Midbrain (tissue), 1 donor: ENCODE measurements around the gene CST11.
"Not testable (repeated sequence)": the region's sequence is repeated elsewhere in the genome, so short reads cannot be mapped to it uniquely, and the experiment has no call there.

Experiments
- DNase-seq: peaks from one replicate; lab custom pipeline; 2025; lab: John Stamatoyannopoulos, UW

CST11 gene, protein sequence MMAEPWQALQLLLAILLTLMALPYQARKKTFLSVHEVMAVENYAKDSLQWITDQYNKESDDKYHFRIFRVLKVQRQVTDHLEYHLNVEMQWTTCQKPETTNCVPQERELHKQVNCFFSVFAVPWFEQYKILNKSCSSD

DNA sequence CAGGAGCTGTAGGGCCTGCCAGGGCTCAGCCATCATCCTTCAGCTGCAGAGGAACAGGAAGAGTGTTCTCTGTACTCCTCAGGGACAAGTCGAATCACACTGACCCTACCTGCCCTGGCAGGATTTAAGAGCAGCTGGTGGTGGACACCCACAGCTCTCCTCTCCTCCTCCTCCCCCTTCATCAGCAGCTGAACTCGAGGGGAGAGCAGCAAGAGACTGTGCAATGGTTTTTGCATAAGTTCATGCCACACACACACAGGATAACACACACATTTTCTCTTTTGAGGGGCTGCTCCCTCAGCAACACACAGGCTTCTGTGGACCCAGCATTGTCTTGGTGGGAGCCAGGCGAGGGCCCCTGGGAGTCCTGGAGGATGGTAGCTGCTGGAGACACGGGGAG lies at the start of gene CST11:
TSS of gene CST11 (minus strand) at position 101 of the 400 bp plus-strand sequence. CDS start at position 36, 65 bp downstream.
- no peak for DNase-seq

DNA sequence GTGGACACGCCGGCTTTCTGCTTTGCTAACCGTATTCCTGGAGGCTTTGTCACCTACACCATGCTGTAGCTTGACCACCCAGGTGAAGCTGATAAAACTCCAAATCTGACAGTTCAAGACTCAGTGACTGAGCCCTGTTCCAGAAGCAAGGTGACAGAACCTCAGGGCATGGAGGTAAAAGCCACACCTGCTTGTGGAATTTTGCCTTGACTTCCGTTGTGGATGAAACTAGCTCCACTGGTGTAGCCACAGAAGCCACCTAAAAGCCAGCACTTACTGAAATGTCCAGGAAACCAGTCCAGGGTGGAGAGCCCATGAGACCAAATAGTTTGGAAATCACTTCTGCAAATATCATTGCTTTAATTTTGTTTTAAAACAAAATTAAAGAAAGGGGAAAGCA lies 49.2 kb upstream of the CST11 start:
- DNase-seq: no peak

GRCh38 chr20:23497536-23497935 lies 44.9 kb upstream of the CST11 start:
- no peak for DNase-seq

DNA sequence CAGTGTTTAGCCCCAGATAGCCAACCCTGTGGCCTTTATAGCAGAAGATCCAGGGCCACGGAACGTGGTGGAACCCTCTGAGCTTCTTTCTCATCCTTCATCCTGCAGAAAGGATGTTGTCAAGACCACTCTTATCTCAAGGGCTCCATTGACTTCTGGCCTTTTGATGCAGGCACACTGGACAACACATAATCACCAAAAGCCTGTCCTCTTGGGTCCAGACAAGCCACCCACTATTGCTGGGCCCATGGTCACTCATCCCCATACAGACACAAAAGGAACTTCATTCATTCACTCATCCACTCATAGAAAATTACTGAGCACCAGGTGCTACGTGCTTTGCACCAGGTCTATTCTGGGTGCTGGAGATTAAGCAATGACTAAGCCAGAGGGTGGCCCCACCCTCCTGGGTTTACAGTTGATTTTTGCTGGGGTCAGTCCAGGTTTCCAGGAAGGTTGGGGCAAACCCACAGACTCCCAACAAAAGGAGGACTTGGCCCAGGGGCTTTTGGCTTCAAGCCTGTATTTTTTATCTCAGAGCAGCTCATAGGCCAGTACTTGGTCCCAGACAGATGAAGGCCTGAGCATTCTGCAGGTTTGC lies 40.6 kb upstream of the CST11 start:
- DNase-seq: no peak

DNA sequence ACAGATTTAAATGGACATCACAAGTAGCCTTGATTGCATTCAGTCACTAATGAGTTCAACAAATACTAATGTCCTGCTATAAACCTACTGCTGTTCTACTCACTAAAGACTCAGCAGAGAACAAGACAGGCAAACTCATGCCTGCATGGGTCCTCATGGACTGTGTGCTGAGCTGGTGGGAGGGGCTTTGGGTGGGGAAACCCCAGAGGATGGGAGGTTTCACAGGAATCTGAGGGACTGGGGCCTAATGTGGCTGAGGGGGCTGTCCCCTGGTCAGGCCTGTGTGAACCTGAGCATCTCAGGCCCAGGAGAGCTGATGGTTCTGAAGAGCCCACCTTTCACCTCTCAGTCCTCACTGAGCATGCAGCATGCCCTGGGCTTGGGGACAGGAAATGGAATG lies 39.6 kb upstream of the CST11 start:
- DNase-seq: no peak

DNA sequence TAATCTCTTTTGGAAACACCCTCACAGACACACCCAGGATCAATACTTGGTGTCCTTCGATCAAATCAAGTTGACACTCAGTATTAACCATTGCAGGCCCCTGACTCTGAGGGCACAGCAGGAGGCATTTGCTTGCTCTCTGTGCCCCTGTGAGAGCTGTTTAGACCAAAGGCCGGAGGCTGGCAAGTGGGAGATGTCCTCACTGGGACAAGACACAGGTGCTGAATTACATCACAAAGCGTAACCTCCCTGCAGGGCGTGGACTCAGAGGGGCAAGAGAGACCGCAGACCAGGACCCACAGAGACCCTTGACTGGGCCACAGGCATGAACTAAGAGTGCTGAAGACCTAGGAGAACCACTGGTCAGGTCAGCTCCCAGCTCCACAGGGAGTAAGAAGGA lies 38.1 kb upstream of the CST11 start, which contains the start of gene CST8:
TSS of gene CST8 (plus strand) at position 301 of the 400 bp plus-strand sequence. CDS start 551 bp downstream, outside the sequence.
- no peak for DNase-seq

GRCh38 chr20:23488996-23489395 lies 36.3 kb upstream of the CST11 start:
- DNase-seq: no peak

DNA sequence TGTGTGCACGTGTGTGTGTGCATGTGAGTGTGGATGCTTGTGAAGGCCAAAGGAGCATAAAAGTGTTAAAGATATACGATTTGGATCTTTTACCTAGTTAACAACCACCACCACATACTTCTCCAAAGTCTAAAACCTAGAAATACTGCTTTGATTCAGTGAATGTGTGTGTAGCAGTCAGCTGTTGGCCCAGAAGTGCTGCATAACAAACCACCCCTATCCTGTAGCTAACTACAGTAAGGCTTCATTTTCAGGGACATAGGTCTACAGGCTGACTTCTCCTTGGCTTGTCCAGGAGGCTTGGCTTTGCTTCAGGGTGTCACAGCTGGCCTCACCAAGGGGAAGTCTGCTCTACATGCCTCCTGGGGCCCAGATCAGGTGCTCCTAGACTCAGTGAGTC lies 35.8 kb upstream of the CST11 start:
- DNase-seq: no peak

DNA sequence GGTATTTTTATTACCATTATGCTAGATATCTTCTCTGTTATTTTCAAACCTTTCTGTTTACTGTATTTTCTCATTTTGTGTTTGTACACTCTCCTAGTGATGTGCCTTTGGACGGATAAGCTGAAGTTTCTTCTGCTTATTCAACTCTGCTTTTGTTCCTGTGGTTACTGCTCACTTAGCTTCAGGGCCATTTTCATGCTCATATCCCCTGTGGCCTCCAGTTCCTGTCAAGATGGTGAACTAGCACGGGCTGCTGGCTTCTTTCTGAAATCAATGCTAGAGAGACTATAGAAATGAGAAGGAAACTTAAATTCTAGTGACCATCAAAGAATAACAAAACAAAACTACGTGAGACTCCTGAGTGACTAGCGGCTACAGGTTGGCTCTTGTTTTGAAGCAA lies 31.4 kb upstream of the CST11 start:
- no peak for DNase-seq

- DNase-seq: no peak
Observed at GRCh38 chr20:23482138-23482537, 29.5 kb upstream of the CST11 start.

DNA sequence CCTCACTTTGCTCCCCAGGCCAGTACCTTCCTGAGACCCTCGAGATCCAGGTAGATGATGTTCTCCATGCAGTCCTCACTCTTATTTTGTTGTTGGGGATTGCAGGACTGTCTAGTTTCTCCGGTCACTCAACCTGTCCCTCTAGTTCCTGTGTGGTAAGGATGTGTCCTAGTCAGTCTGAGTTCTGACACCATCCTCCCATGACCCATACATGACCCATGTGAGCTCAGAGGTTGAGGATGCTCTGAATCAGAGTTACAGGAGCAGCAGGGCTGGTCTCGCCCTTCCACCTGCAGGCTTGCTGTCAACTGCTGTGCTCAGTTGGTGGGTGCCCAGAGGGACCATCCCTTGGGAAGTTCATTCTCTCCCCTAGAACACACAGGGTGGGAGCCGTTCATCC lies 26.4 kb upstream of the CST11 start:
- DNase-seq: no peak

GRCh38 chr20:23477223-23477622 lies 24.5 kb upstream of the CST11 start:
- DNase-seq: no peak

- no peak for DNase-seq
Observed at GRCh38 chr20:23476015-23476754, 23.5 kb upstream of the CST11 start.

DNA sequence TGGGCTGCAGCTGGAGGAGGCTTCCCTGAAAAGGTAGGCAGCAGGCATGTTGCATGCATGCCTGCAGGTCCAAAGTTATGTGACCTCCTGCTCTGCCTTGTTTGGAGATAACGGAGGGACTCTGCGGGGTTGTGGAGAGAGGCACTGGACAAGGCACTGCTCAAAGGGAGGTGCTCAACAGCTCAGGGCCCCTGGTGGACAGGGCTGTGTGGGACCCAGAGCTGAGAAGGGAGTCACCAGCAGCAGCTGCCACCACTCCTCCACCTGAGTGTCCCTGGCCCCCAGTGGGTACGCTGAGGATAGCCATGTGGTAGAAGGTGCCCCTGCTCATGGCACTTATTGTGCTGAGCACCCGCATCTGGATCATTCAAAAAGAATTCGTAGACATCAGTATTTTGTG lies 22.7 kb upstream of the CST11 start:
- no peak for DNase-seq

GRCh38 chr20:23473293-23473692 lies 20.6 kb upstream of the CST11 start:
- not testable (repeated sequence) for DNase-seq

DNA sequence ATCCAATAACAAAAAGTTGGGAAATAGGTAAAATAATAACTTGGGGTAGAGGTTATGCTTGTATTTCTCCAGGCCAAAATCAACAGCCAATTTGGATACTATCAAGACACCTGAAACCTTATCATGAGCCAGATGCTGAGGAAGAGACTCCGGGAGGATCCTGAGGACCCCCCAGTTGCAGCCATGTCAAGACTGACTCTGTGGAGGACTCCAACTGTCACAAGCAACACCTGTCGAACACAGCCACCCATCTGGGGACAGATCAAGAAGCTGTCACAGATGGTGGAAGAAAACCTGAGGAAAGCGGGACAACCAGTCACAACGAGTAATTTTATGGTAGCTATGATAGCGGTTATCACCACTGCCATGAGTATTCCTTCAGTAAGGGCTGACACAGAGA lies 19.6 kb upstream of the CST11 start:
- DNase-seq: not testable (repeated sequence)

GRCh38 chr20:23466961-23467360 lies 14.3 kb upstream of the CST11 start:
- DNase-seq: not testable (repeated sequence)

- no peak for DNase-seq
Observed at GRCh38 chr20:23461180-23461579, 8.5 kb upstream of the CST11 start.

GRCh38 chr20:23459461-23460150 lies 6.9 kb upstream of the CST11 start:
- DNase-seq: no peak

GRCh38 chr20:23456873-23457272 lies 4.2 kb upstream of the CST11 start:
- no peak for DNase-seq

- DNase-seq: no peak
Observed at GRCh38 chr20:23456409-23456808, 3.7 kb upstream of the CST11 start.

GRCh38 chr20:23455639-23456038 lies 3.0 kb upstream of the CST11 start:
- no peak for DNase-seq

GRCh38 chr20:23454816-23455215 lies 2.1 kb upstream of the CST11 start:
- DNase-seq: no peak
